Measurements from ENCODE around the gene SLC25A1.
"Not testable (repeated sequence)": the region's sequence is repeated elsewhere in the genome, so short reads cannot be mapped to it uniquely, and the experiment has no call there.

The SLC25A1 gene

DNA sequence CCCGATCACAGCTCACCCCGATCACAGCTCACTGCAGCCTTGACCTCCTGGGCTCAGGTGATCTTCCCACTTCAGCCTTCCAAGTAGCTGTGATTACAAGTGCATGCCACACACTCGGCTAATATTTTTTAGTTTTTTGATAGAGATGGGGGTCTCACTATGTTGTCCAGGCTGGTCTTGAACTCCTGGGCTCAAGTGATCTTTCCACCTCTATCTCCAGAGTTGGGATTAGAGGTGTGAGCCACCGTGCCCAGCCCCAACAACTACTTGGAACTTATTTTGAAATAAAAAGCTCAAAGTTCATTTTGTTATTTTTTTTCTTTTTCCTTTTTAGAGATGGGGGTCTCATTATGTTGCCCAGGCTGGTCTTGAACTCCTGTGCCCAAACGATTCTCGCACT, 27.8 kb upstream of the SLC25A1 start:
- no peak for DNase-seq (ENCODE audit: low read depth in 1 of 2, low spot score in 1 of 2)

DNA sequence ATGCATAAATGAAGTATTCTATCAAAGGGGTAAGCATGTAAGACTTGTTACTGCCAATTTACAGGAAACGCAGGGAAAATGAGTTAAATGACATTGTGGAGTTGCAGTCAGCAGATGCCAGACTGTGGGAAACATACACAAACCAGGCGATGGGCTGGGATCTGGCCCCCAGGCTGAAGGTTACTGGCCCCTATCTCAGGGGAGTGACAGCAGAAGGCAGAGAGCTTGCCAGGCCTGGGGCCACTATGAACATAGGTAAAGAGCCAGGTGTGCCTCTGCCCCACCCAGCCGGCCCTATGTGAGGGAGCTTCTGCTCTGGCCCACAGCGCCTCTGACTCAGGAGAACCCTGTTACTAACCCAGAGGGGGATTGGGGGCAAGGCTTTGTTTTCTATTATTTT, 26.1 kb upstream of the SLC25A1 start:
- DNase-seq (ENCODE audit: low read depth in 1 of 2, low spot score in 1 of 2): no peak

DNA sequence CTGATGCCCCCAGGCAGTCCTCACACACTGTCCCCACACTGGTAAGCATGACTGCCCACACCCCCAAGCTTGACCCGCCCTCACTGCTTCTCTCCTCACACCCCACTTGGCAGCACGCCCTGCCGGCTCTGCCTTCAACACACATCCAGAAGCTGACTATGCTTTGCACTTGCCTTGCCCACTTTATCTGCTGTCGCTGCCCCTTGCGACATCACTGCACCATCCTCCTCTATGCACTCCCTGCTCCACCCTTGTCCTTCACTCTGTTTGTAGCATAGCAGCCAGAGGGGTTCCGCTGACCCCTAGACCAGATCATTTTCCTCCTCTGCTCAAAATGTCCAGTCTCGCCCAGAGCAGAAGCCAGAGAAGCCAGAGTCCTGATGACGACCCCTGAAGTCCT, 25.3 kb upstream of the SLC25A1 start:
- DNase-seq (ENCODE audit: low read depth in 1 of 2, low spot score in 1 of 2): no peak

DNA sequence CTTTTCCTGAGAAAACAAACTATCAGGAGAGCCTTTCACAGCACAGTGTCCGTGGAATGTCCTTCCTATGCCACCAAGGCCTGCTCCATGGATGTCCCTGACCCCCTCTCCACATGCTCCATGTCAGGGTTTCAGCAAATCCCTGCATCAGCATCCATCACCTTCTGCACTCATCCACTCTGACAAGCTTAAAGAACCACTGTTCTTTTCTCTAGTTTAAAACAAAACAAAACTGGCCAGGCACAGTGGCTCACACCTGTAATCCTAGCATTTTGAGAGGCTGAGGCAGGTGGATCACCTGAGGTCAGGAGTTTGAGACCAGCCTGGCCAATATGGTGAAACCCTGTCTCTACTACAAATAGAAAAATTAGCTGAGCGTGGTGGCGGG, 24.3 kb upstream of the SLC25A1 start:
- DNase-seq (ENCODE audit: low read depth in 1 of 2, low spot score in 1 of 2): not testable (repeated sequence)

DNA sequence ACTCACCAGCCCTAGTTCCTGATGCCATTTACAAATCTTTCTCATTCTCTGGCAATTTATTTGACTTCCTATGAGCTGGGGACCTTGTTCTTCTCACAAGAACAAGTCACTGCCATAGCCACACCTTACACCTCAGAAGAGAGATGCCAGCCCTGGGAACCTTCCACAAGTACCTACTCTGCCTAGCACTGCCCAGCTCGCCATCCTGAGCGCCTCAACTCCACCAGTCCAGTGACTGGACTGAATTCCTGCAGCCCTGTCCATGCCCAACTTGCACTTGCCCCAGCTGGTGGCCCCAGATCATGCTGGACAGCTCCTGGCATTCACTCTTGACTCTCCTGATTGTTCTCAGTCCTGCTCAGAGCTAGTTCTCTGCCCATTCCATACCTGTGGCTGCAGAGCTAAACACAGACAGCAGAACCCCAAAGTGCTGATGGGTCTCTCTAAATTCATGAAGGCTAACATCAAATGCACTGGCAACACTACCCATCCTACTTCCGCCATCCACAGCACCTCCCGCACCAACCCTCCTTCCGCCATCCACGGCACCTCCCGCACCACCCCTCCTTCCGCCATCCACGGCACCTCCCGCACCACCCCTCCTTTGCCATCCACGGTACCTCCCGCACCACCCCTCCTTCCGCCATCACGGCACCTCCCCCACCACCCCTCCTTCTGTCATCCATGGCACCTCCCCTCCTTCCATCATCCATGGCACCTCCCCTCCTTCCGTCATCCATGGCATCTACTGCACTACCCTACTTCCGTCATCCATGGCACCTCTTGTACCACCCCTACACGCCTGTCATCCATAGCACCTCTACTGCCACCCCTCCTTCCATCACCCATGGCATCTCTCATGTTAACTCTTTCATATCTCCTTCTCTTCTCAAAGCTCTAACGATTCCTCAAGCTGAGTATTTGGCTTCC, 23.6 kb upstream of the SLC25A1 start:
- DNase-seq (ENCODE audit: low read depth in 1 of 2, low spot score in 1 of 2): no peak

DNA sequence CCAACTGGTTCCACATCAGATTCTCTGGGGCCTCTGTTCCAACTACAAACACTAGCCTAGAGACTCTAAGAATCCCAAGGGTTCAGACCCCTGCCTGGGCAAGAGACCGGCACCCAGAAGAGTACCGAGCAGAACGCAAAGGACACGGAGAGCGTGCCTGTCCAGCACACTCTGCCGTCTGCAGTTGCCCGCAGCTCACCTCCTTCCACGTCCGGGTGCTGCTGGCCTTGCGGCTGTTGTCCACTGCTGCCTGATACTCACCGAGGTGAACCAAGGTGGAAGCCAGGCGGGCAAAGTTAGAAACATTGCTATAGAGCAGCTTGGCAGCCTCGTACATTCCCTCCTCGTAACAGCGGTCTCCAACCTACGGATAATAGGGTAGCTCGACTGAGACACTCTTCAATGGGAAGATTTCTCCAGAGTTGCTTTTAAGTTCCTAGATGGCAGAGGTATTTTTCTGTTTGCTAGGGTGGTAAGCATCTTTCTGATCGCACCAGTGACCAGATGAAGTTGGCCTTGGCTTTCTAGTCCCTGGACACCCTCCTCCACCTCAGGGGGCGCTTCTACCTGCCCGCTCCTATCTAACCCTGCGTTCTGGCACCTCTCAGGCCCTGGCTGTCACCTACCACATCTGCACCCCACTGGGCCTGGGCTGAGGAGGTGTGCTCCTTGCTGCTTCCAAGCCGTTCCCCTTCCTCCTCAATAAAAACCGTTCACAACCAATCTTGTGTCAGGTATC, 22.8 kb upstream of the SLC25A1 start:
- DNase-seq (ENCODE audit: low read depth in 1 of 2, low spot score in 1 of 2): no peak

DNA sequence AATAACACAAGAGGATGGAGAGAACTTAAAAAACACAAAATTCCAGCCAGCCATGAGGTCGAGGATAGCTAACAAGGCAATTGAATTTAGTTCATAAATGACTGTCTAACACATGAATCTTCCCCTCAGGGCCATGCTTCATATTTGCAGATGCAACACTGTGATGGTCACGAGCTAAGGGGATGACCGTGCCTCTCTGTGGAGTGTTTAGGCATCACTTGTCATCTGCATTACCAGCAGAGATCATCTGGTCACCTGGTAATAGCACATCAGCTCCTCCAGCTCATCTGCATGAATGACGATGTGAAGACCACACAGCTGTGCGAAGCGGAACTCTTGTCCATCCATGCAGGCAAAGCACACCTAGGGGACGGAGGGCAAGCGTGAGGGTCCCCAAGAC, 20.9 kb upstream of the SLC25A1 start:
- no peak for DNase-seq (ENCODE audit: low read depth in 1 of 2, low spot score in 1 of 2)

DNA sequence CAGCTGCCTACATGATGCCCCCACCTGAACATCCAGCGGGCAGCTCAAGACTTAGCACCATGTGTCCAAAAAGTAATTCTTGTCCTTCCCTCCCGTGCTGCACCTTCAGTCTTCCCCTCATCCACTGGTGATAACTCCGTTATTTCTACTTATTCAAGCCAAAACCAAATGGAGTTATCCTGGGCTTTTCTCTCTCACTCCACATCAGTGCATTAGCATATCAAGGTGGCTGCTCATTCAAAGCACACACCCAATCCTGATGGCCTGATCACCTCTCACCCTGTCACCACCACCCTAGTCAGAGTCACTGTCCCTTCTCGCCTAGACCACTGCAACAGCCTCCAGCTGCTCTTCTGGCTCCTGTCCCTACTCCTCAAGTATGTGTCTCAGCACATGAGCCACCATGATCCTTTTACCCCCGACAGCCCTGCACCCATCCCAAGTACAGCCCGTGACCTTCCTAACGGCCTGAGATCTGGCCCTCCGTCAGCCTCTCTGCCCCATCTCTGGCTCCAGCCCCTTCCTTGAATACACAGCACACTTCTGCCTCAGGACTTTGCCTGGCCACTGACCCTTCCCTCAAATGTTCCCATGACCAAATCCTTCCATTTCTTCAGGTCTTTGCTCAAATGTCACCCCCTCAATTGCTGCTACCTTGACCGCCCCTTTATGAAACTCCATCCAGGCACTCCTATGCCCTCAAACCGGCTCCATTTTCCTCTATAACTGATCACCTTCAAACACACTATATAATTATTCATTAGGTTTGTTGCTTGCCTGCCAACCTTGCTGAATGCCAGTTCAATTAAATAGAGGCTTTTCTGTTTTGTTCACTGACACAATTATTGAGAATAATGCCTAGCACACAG, 19.7 kb upstream of the SLC25A1 start:
- DNase-seq (ENCODE audit: low read depth in 1 of 2, low spot score in 1 of 2): no peak

DNA sequence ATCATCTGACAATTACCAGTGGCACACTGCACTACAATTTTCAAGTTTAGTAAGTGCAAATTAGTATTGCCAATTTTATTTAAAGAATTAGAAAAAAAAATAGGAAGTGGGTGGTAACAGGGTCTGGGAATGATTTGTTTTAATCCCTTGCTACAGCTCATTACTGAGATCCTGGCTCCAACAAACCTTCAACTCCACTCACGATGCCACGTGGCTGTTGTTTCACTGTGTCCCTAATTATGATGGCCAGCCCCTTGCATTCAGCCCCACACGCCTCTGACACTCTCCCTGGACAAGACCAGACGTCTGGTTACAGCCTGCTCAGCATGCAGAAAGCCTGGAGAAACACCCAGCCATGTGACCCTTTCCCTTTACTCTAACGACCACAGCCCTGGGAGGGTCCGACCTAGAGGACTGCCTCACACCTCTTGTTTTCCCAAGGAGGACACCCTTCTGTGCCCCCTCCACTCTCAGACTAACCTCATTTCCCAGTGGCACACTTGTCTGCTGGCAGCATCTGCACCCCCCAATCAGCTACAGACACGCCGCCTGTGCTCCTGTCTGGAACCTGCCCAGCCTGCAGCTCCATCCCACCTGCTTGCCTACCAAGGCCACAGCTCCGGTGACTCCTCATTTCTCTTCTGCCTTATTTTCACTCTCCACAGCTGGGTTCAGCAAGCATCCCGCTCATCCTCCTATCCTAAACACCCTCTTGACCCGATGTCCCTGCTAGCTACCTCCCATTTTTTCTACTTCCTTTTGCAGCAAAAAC, 18.5 kb upstream of the SLC25A1 start:
- DNase-seq (ENCODE audit: low read depth in 1 of 2, low spot score in 1 of 2): no peak

DNA sequence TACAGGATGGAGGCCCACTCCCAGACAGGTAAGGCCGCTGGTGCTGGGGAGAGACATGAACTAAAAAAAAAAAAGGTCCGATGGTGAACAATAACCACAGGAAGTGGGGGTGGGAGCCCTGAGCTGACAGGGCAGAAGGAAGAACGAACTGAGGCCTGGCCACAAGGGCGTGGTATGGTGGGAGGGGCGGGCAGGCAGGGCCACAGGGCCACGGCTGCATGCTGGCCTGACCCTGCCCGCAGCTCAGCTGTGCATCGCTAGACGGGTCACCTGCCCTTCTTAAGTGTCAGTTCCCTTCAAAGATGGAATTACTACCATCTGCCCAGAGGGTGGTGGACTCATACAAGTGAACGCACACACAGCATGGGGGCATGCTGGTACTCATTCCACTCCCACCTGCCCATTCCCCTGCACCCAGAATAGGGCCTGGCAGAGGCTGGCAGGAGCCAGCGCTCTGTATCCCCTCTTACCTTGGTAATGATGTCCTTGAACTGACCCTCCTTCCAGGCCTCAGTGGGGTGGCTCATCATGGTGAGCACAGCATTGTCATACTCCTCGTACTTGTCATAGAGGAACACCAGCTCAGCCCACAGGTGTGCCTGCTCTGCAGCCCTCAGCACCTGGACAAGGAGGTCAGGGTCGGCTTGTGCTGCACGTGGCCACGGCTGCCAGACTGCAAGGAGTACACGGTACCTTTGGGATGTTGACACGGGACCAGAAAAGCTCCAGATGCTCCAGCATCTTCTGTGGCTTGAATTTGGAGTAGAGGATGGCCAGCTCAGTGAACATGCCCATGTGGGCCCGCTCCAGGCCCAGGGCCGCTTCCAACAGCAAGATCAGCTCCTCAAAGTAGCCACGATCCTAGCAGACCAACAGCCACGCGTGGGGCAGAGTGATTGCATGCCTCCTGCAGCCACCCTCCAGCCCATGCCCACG, 17.5 kb upstream of the SLC25A1 start:
- DNase-seq (ENCODE audit: low read depth in 1 of 2, low spot score in 1 of 2): no peak

DNA sequence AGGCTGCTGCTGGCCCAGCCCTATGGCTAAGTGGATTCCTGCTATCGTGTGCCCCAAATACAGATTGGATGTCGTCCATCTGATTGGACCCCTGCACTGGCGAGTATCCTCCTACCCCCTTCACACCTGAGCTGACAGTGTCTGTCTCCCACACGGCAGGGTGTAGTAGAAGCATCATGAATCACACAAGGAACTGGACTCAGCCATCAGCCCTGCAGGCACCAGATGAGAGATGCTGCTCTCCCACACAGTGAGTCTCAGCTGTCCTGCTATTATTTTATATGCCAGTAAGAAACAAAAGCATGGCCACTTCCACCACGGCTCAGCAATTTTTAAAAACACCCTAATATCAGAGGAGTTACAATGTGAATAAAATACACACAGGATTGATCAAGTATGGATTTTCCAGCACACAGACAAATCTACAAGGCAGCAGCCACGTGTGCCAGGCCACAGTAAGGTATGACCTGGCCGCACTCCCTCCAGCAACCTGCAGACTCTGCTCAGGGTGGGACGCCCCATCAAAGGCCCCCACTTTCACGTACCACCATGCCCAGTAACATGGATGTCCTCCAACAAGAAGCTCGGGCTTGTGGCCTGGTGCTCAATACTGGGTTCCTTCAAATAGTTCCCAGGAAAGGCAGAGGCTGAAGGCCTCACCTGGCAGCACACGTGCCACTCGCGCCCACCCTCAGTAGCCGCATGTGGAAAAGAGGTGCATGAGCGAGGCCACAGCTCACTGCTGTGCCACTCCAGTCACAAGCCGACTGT, 16.4 kb upstream of the SLC25A1 start:
- DNase-seq (ENCODE audit: low read depth in 1 of 2, low spot score in 1 of 2): no peak

DNA sequence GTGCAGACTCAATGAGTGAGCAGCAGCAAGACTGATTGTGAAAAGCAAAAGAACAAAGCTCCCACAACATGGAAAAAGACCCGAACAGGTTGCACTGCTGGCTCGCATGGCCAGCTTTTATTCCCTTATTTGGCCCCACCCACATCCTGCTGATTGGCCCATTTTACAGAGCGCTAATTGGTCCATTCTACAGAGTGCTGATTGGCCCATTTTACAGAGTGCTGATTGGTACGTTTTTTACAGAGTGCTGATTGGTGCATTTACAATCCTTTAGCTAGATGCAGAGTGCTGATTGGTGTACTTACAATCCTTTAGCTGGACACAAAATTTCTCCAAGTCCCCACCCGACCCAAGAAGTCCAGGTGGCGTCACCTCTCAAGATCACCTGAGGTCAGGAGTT, 15.3 kb upstream of the SLC25A1 start:
- DNase-seq (ENCODE audit: low read depth in 1 of 2, low spot score in 1 of 2): no peak

DNA sequence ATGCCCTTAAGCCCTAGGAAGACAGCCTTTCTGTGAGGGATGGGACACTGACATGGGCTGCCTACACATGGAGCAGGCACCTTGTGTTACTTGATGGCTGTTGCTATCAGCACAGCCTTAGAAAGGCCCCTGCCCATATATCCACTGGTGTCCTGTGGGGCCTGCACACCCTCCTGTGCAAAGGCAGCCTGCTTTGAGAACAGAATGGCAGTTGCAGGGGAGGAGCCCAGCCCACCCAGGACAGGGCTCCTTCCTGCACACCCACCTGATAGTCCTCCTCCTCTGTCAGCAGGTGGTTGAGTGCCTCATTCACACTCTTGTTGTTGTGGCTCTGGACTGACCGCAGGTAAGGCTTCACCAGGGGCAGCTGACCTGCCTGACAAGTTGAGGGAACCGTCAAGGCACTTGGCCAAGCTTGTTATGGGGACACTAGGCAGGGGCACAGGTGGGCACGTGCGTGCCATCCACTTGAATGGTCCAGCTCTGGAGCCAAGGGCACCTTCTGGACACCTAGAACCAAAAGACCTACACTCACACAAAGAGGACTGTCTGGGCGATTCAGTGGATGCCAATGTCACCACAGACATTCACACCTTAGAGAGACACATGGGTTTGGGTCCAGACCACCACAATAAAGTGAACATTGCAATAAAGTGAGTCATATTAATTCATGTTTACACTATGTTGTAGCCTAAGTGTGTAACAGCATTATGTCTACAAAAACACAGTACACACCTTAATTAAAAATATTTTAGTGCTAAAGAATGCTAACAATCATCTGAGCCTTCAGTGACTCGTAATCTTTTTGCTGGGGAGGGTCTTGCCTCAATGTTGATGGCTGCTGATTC, 9.4 kb upstream of the SLC25A1 start:
- DNase-seq (ENCODE audit: low read depth in 1 of 2, low spot score in 1 of 2): no peak

DNA sequence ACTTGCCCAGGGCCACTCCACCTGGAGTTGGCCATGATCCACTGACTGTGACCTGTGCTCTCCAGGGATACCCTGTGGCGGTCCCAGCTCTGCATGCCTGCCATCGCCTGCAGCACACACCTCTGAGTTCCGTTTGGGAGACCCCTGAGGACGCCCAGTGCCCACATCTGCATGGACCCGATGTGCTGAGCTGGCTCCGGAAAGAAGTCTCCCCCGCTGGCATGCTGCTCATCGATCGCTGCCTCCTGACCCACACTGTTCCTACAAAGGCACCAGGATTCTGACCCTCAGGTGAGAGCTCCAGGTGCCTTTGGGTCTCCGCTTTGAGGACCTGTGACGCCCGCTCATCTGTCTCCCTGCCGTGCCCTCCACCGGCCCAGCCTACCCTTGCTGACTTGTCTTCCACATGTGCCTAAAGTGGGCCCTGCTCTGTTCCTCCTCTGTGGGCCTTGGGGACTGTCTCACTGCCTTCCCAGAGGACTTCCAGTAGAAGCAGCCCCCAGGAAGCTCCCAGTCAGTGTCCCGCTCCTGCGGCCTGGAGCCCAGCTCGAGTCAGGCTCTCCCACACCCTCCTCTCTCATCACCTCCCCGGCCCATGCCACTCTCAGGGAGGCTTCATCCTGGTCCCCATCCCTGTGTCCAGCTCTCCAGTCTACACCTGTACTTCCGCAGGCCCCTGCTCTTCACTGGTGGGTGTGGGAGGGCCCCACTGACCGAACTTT, 5.9 kb upstream of the SLC25A1 start:
- DNase-seq (ENCODE audit: low read depth in 1 of 2, low spot score in 1 of 2): no peak

DNA sequence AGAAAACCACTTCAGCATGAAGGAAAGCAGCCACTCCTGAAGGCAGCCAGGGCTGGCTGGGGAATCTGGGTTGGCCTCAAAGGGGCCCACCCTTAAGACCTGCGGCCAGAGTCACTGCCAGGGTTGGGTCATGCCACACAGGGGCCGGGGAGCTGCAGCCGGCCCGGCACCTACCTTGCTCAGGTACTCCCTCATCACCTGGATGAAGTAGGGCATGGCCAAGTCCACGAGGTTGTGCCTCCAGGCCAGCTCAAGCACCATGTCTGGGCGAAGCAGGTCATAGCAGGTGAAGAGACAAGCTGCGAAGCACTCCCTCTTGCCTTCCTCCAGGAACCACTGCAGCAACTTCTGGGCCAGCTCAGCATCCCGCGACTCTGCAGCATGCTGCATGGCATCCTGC, 4.7 kb upstream of the SLC25A1 start:
- no peak for DNase-seq (ENCODE audit: low read depth in 1 of 2, low spot score in 1 of 2)

DNA sequence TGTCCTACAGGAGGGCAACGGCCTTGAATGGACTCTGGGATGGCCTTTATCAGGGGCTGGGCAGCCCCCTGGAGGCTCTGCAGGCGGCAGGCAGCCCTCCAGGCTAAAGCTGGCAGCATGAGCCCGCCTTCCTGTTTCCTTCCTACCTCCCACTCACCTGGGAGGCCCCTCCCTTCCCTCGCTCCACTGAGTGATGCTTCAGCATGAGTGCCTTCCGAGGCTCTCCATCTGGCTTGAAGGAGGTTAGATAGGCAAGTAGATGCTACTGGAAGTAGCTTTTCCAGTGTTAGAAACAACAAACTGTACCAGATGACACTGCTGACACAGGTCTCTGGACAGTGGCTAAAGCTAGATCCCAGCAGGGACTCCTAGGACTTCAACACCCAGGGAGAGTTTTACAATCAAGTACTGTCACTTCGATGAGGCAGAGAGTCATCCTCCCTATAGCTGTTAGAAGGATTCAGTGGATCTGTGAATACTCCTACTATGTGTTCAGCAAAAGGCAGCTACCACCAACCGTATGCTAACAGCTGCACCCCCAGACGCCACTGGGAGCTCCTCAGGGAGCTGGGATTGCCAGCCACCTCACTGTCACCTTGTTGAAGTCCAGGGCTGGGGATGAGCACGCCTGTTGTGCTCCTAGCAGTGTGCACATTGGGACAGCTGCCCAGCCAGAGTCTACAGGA, 4.1 kb upstream of the SLC25A1 start:
- no peak for DNase-seq (ENCODE audit: low read depth in 1 of 2, low spot score in 1 of 2)
